Umbilical cord (tissue), 2 donors: Measurements from ENCODE around the gene LRPPRC. TPM values are rescaled to one million over a fixed set of nuclear protein-coding genes. Genes with fewer than 3 reads are reported as not detected.

Source experiments
- DNase-seq: peaks from one replicate; pipeline ENCODE4 v3.0.0-alpha.2; 2015; ENCODE audit warnings: low spot score
- total RNA-seq: library from RNA; depleted of rRNA; stranded (reverse); fragments of >200 nt; gene quantifications from one replicate; pipeline ENCODE4 v1.2.3, GENCODE V29; 2014; ENCODE audit warnings: low replicate concordance; ENCODE audit not compliant: insufficient read depth

The LRPPRC gene
- total RNA-seq, 1 donor from 2014 or later, result 84.7 TPM

DNA sequence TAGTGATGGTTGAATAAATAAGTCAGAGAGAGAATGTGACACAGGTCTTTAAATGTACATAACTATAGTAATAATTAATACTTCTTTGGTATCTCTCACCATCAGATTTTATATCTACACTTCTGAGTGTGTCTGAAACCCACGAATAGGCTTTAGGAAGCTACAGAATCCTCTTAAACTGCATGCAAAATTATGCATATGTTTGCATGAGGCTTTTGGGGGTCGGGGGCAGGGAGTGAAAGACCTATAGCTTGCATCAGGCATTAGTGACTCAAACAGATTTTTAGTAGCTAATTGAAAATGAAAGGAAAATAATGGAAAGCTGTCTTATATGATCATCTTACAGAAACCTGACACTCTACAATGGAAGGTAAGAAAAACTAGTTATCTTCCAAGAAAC, 14.9 kb downstream of the LRPPRC start:
- no peak for DNase-seq

DNA sequence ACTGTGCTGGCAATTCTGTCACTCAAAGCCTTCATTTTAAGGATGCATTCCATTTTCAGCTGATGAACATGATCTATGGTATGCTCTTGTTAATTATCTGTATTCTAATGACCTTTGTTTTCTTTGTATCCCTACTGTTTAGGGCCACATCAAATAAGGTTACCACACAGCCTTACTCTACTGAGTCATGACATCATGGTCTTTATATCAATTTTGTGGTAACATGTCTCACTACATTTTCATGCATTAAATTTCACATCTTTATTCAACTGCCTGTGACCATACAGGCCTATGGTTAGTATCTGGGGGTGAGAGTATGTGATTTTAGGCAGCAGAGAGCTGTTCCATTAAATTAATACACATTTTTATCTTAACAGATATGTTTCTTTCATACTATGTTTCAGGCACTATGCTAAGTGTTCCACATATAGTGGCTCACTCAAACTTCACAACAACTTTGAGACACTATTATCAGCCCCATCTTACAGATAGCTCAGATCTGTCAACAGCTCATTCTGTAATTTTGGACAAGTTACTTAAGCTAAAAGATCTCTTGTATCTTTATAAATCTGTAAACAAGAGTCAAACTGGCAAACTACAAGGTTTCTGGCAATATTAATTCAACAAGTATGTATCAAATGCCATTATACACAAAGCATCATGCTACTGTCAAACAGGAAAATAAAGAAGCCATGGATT, 18.0 kb downstream of the LRPPRC start:
- no peak for DNase-seq

DNA sequence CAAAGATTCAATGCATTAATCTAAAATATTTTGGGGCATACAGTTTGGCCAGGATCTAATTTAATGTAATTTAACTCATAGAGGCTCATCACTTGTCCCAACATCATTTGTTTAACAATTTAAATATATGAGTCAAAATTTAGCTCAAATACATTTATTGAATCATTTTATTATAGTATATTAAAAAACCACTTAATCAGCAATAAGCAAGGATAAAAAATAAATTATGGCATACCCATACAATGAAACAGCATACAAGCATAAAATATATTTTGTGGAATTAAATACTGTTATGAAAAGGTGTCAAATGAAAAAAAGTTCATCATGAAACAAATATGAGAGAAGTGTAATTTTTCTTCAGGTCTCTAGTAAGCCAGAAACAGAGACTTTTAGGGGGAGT, 34.9 kb downstream of the LRPPRC start:
- DNase-seq, result no peak

DNA sequence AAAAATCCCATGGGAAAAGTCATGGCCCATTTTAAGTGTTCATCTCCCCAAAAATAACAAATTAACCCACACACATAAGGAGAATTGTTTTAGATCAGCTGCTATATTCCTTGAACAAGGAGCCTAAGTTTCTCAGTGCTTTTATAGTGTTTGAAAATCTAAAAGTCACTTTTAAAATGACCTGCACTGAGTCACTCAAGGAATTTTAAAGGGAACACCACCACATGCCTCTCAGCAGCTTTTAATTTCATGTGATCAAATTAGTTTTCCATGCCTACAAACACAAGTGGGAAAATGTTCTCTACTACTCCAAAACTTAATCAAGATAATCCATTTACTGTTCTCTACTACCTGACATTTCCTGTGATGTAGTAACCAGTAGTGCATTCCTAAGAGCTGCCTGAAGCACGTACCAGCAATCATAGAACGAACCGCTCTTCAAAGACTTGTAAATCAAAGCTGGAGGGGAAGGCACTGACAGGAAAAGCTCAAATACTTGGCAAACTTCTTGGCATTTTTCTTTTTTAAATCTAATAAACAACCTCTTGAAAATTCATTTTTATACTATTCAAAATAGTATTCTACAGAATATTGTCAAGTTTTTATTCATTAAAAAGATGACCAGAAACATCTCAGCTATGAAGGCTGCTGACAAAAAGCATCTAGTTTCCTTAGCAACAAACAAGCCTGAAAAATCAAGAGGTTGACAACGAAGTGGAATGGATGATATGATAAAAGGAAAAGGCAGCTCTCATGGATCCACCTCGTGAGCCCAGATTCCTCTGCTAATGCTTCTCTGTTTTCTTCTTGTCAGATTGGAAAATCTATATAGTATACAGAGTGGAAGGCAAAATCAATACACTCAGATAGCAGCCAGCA, 37.2 kb downstream of the LRPPRC start:
- peak; percentile 39 for DNase-seq

DNA sequence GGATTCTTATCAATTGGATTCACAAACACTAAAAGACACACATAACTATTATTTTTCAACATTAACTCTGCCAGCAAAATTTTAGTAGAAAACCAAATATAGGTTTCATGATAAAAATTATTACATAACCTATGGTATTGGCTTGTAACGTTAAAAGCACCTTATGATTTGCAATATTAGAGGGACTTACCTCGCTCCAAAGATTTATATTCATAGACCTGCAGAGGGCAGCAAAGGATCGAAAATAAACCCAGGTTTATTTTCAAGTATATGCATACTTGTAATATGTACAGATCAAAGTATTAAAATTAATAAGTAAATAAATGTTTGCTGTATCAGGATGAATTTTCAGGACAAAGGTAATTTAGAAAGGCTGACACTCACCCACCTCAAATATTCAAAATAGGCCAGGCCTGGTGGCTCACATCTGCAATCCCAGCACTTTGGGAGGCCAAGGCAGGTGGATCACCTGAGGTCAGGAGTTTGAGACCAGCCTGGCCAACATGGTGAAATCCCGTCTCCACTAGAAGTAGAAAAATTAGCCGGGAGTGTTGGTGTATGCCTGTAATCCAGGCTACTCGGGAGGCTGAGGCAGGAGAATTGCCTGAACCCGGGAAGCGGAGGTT, 45.3 kb downstream of the LRPPRC start:
- DNase-seq, result peak; percentile 38

DNA sequence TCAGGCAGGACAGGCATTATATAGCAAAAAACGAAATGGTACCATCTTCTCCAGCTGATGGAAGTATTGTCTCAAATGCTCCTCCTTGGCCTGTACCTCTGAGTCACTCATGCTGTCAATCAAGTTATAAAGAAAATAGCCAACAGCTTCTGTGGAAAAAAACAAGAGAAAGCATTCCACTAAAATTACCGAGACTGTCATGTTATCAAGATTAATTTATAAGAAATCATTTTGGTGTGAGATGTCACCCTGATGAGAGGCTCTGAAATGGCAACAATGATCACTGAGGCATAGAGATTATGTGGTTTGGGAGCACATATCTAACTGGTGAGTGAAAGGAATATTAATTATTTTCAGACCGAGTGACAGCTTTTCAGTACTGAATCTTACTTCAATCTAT, 47.4 kb downstream of the LRPPRC start:
- DNase-seq, result no peak

DNA sequence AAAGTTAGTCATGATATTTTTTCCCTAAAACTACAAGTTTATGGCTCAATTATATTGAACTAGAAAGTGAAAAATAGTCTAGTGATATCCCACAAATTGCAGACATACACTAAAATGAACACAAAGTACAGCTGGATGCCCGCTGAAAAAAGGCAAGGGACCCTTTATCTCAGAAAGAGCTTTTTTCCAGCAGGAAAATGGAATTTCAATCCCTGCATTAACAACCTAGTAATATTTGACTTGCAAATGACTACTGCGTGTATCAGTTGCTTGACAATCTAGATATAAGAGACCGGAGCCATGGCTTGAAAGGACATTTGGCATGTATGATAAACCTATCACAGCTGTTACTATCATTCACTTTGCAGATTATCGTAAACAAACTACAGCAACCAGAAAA, 49.1 kb downstream of the LRPPRC start:
- no peak for DNase-seq

DNA sequence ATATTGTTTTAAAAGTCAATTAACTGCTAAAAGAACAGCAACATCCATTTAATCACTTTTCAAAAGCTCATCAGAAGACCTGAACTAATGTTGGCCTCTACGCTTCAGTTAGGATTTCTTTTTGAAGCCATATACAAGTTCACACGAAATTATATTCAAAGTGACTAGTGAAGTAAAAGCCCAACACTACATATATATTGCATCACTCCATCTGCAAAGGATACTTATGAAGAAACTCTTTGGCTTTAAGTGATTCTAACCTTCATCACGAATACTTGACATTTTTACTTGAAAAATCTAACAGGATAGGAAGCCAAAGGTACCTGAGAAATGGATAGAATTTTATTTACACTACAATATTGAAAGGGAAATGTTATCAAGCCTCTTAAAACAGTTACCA, 50.4 kb downstream of the LRPPRC start:
- DNase-seq, result no peak

DNA sequence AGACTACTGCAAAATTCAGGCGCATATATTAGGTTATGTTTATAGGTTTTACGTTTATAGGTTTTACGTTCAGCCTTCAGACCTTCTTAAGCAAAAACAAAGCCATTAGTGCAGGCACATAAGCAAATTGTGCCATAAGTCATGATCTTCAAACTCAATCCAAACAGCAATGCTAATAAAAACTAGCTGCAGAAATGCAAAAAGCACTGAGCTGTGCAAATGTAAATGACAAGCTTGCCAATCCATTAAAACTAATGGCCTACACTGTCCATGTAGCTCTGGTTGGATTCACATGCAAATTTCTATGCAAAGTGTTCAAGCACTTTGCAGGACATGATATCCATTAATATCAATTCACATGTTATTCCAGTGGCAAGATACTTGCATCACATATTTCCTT, 50.9 kb downstream of the LRPPRC start:
- DNase-seq, result no peak

DNA sequence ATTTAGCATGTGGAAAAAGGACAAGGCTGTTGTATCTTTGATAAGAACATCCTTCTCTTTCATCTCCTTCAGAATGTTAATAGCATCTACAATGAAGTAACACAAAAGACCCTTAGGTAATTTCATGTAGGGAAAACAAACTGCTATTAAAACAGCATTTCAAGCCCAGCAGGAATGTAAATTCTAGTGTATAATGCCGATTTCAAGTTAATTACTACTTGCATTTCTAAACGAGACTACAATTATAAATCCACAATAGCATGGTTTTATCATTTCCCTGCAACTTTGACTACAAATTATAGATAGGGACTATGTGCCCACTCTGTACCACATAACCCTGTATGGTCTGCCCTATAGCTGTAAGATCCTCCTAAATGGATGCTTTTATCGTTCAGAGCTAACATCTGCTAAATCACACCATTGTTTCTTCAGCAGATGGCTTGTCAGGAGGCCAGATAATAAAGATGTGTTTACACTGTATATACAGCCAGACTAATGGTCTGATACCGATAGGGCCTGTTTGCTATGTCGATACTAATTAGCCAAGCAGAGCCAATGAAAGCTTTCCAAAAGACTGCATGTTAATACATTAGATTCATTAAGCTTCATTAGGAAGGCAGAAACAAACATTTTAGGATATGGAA, 51.9 kb downstream of the LRPPRC start:
- no peak for DNase-seq

DNA sequence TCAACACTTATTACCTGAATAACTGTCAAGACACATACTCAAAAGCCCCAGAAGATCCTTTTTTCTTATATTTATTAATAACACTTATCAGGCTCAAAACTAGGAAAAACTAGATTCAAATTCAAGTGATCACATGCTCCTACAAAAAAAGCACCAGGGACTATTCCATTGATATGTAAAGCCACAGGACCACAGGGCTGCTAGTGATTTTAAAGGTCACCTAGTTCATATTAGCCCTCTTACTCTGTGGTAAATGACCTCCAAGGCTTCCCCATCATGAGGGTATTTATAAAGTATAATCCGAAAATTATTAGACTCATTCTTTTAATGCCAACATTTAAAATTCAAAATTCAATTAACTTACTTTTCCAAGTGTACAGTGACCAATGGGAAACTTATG, 52.5 kb downstream of the LRPPRC start:
- no peak for DNase-seq

DNA sequence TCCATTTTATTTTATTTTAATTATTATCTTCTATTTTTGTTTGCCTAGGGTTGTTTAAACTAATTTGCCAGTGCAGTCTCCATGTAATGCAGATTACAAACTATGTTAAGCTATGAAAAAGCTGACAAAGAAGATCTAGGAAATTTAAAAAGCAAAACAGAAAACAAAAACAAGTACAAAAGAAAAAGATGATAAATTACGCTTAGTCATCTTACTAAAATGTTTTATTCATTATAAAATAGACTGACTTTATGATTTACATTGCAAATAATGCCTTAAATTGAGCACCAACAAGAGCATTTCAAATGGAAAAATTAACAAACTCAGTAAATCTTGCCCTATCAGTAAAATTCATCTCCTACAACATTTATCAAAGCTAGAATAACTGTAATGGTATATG, 52.9 kb downstream of the LRPPRC start:
- no peak for DNase-seq

DNA sequence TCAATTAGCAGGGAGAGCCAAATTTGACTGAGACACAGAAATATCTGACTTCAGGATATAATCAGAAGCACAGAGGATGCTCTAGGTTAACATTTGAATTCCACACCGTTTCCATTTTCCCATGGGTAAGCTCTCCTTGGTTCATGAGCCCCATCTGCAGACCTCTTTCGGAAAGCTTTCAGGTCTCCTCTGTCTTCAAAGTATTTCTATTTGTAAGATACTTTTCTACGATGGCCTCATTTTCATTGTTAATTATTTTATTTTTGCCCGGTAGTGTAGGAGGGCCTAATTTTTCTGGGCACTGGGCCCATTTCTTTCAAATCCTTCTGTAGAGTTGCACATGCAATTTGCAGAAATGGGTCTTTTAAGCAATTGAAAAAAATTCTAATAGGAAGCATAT, 53.8 kb downstream of the LRPPRC start:
- DNase-seq, result no peak

DNA sequence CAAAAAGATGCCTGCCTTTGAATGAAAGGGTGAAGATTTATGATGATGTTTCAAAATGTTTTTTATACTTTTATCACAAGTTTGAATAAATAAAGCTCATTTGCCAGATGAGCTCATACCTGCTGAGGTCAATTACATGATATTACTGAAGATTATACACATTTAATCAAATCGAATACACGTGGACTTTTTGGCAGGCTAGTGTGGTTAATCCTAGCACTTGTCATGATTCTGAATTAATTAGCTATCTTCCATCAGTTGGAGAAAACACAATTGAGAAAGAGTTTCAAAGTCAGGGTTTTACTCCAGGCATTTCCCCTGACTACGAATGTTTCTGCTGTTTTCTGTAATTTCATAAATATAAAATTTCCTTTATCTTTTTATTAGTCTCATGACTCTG, 54.4 kb downstream of the LRPPRC start:
- DNase-seq, result no peak

DNA sequence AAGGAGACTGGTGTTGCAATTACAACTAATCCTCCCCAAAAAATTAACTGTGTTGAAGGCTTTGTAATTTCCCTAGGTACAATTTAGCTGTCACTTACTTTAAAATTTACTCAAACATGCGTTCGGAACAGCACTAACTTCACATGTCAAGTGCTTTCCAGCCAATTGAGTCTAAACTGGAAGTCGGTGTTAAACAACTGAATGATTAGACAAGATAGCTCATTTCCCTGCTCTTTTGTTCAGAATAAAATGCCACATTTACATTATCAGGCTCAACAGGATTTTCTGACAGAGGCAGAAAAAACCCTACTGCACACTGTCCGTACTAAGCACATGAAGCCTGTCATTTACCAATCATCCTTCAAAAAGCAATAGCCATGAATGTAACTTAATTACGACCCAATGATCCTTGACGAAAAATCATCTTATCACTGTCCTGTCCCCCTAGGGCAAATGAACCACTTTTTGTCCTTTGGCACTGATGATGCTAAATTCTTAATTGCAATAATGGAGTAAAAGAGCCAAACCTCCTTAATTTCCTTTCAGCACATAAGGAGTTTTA, 56.0 kb downstream of the LRPPRC start:
- no peak for DNase-seq

DNA sequence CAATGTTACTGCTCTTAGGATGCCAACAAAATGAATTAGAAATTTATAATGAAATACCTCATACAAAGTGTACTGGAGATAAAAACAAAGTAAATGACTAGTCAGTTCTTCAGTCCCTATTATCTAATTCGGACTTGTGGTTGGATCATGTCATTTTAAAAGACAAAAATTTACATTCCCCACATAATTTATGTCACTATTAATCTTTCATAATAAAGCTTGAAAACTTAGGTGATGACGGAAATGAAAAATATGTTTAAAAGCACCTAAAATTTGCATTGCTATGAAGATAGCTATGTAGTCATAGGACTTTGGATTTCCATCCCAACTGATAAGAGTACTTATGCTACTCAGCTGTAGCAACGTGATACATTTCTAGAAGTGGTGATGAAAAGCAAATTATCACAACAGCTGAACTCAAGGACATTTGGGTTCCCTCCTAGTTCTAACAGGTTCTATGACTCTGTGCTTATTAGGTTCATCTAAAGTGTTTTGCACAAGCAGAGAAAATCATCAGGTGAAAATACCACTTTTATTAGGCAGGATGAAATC, 58.4 kb downstream of the LRPPRC start:
- DNase-seq, result no peak

DNA sequence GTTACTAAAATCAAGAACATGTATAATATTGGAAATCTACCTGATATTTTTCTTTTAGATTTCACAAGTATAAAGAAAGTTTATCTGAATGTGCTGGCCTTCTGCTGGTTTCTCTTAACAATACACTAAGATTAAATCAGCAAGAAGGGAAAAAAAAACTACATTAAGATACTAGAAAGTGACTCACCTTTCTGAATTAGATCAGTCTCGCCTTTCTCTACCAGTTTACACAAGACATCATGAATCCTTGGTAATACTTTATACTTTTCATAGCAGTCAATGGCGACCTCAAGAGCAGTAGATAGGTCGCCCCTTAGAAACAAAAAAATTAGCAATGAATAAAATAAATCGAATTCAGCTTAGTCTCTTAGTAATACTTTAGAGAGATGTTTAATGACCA, 61.2 kb downstream of the LRPPRC start:
- no peak for DNase-seq

DNA sequence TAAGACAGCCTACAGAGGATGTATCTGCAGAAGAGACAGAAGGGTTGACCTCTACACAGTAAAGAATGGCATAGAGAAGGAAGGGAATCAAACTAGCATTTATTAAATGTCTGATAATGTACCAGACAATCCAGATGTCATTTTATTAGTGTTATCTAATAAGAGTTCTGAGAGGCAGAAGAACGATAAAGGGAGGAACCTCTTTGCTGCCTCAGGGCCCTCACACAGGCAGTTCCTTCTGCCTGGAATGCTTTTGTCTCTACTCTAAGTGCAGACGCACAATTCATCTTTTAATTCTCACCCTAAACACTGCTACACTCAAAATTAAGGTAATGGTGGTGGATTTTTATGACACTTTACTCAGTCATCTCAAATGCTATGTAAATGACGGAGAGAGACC, 64.5 kb downstream of the LRPPRC start:
- DNase-seq, result no peak

DNA sequence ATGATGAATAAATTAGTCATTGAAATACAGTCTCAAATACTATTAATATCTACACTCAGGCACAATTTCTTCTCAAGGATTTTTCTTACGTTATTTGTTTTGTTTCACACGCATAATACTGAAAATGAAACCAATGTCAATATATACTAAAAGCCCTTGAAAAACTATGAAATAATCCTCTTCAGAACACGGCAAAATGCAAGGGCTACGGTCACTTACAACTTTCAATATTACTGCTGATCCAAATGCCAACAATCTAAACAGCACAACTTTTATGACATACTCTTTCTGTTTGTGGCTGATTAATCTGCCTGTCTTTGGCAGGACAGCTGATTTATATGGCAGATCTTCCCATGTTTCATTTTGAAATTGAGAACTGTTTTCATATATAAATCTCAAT, 68.3 kb downstream of the LRPPRC start:
- DNase-seq, result no peak

DNA sequence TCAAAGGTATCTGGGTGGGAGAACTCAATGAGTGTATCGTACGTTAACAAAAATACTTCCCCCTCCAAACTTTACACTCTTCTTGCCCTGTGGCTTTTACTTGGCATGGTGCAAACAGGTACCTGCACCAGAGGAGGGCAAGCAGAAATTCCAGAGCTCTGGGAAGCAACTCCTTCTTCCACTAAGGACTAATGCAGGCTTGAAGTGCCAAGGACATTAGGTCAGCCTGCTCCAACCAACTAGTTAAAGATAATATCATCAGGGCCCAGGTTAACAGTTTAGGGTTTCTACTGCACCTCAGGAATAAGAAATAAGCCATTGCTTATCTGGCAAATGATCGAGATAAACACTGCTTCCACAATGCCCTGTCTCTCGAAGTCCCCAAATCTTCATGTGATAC, 70.4 kb downstream of the LRPPRC start:
- DNase-seq, result no peak

DNA sequence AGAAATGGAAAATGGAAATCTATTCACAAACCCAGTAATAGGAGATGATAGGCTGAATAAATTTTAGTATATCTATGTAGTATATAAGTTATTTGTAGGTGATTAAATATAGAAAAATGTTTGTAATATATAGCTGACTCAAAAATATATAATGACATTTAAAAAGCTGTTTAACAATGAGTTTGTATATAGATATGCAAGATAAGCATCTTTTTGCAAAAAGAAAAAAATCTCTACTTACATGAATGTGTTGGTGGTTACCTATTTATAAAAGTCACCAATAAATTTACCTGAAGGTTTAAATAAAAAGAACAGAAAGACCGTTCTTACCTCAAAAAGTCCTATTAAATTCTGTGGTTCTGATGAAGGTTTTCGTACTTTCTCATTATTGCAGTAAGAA, 71.3 kb downstream of the LRPPRC start:
- no peak for DNase-seq
